Vagina (tissue), 2 donors: ENCODE data around the gene GABRQ.

Source experiments
- POLR2A ChIP-seq, 2 donors: fragments of 450-650 bp; IDR thresholded peaks; one replicate each; pipeline ENCODE4 v1.6.1; 2017; ENCODE audit warnings: antibody characterized with exemption in 2 of 2, mild to moderate bottlenecking in 2 of 2, moderate library complexity in 2 of 2
- TF ChIP-seq, protein P1 (sequence below), 3 experiments: fragments of 450-650 bp in 2 of 3; fragments of 200-600 bp in 1 of 3; sonication (generic) in 1 of 3; IDR thresholded peaks; one replicate each; pipeline ENCODE4 v1.5.1; 2017 to 2019; ENCODE audit warnings: antibody characterized with exemption in 3 of 3, mild to moderate bottlenecking in 2 of 3, moderate library complexity in 2 of 3

GRCh38 chrX:152600853-152601633, 36.7 kb upstream of the GABRQ start:
- TF ChIP-seq, protein P1, sequence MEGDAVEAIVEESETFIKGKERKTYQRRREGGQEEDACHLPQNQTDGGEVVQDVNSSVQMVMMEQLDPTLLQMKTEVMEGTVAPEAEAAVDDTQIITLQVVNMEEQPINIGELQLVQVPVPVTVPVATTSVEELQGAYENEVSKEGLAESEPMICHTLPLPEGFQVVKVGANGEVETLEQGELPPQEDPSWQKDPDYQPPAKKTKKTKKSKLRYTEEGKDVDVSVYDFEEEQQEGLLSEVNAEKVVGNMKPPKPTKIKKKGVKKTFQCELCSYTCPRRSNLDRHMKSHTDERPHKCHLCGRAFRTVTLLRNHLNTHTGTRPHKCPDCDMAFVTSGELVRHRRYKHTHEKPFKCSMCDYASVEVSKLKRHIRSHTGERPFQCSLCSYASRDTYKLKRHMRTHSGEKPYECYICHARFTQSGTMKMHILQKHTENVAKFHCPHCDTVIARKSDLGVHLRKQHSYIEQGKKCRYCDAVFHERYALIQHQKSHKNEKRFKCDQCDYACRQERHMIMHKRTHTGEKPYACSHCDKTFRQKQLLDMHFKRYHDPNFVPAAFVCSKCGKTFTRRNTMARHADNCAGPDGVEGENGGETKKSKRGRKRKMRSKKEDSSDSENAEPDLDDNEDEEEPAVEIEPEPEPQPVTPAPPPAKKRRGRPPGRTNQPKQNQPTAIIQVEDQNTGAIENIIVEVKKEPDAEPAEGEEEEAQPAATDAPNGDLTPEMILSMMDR (IDR thresholded peaks at IDR 0.05): no peak
- TF ChIP-seq POLR2A (IDR thresholded peaks at IDR 0.05): no peak
